Gastrocnemius medialis (tissue), 4 donors: ENCODE results near the gene HRK. TPM values are rescaled to one million over a fixed set of nuclear protein-coding genes. Genes with fewer than 3 reads are reported as not detected.
A peak's percentile ranks its signal among the peaks of the same experiment; 100 is the strongest.
"Not testable (repeated sequence)": the region's sequence is repeated elsewhere in the genome, so short reads cannot be mapped to it uniquely, and the experiment has no call there.

Source experiments
- ATAC-seq, 2 donors: fragments of 150-250 bp; one replicate each; pipeline ENCODE4 v1.9.1; 2016
- DNase-seq, 2 donors: peaks; one replicate each; pipeline ENCODE4 v3.0.0-alpha.2; 2019
- H3K27ac ChIP-seq, 4 donors: fragments of 200-600 bp; sonication (generic); 1 replicate in 1 of 4; 2 replicates in 3 of 4; pipeline ENCODE4 v1.5.1; 2016 to 2018; ENCODE audit warnings: mild to moderate bottlenecking in 2 of 4, moderate library complexity in 1 of 4
- H3K27me3 ChIP-seq, 3 donors: fragments of 200-600 bp; sonication (generic) in 2 of 3; 1 replicate in 1 of 3; 2 replicates in 2 of 3; pipeline versions ENCODE4 v1.5.1 to v1.6.0; 2016 to 2019; ENCODE audit warnings: mild to moderate bottlenecking in 1 of 3, moderate library complexity in 1 of 3
- H3K36me3 ChIP-seq, 2 donors: fragments of 200-600 bp; sonication (generic) in 1 of 2; one replicate each; pipeline ENCODE4 v1.5.1; 2017 to 2018
- H3K4me1 ChIP-seq, 2 donors: fragments of 200-600 bp; sonication (generic) in 1 of 2; one replicate each; pipeline ENCODE4 v1.5.1; 2016 to 2017; ENCODE audit warnings: mild to moderate bottlenecking in 2 of 2
- H3K4me3 ChIP-seq, 4 donors: fragments of 200-600 bp; sonication (generic) in 3 of 4; 1 replicate in 1 of 4; 2 replicates in 3 of 4; pipeline ENCODE4 v1.5.1; 2016 to 2019; ENCODE audit warnings: mild to moderate bottlenecking in 2 of 4
- H3K9me3 ChIP-seq, 3 donors: fragments of 200-600 bp; sonication (generic) in 2 of 3; 1 replicate in 1 of 3; 2 replicates in 2 of 3; pipeline ENCODE4 v1.5.1; 2016 to 2019
- POLR2A ChIP-seq, 2 donors: fragments of 450-650 bp; IDR thresholded peaks; one replicate each; pipeline ENCODE4 v1.6.1; 2017; ENCODE audit warnings: antibody characterized with exemption in 2 of 2, mild to moderate bottlenecking in 2 of 2, moderate library complexity in 2 of 2
- in situ Hi-C, 4 donors: fragments of 200-750 bp; cut with MboI; loops; one replicate each; pipeline versions ENCODE4 v1.15.0 to v1.8.0; 2017; ENCODE audit warnings: low sequenced_read_pairs in 4 of 4
- intact Hi-C: fragments of 100-400 bp; cut with DNase I; formaldehyde crosslinking; loops from one replicate; pipeline ENCODE4 v1.15.1; 2023; ENCODE audit warnings: low total_unique reads
- total RNA-seq, 4 donors: library from RNA; depleted of rRNA; stranded (reverse); fragments of >200 nt; gene quantifications; one replicate each; pipeline versions ENCODE4 v1.1.0 to v1.2.3, GENCODE V29; 2016
- TF ChIP-seq, protein P1 (sequence below), 5 experiments: fragments of 450-650 bp in 3 of 5; fragments of 200-600 bp in 2 of 5; sonication (generic) in 2 of 5; IDR thresholded peaks in 4 of 5; conservative IDR thresholded peaks in 1 of 5; 1 replicate in 4 of 5; 2 replicates in 1 of 5; pipeline ENCODE4 v1.5.1; 2016 to 2019; ENCODE audit warnings: antibody characterized with exemption in 5 of 5, mild to moderate bottlenecking in 3 of 5, moderate library complexity in 3 of 5

The HRK gene
- total RNA-seq, 4 donors from 2014 or later = not detected

DNA sequence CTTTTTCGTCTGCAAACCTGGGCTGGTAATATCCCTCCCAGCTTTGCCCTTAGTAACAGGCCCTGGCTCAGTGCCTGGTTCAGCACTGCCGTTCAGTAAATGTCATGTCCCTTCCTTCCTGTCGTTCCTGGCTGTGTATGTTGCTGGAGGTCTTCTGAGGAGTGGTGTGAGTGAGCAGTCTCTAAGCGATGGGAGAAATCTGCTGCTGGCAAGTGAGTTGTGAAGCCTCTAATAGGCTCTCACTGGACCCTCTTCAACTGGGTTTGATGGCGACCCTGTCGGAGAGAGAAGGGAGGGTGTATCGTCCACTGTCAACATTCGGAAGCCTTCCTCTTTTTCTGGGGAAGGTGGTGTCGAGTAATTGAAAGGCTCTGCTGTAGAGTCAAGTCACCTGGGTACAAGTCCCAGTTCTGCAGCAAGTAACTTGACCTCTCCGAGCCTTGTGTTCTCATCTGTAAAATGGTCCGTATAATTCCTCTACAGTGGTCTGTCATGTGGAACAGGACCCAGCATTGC, 62.8 kb downstream of the HRK start:
- peak; percentile 2 for ATAC-seq
- H3K4me3 ChIP-seq = peak overlapping the region; percentile 63 to 87 (median 76)
- no peaks in the 10 kb centered on the region for H3K36me3 ChIP-seq
- H3K27me3 ChIP-seq = no peaks in the 10 kb centered on the region
- no peak for DNase-seq
- intact Hi-C loops = loop anchor here (2.0 kb wide), 1 partner anchor 102 kb away; no protein-coding TSS in a partner anchor
- no peaks in the 10 kb centered on the region for H3K9me3 ChIP-seq
- H3K27ac ChIP-seq = peak overlapping the region; percentile 83 to 95 (median 92)
- peaks cover 10 to 13% of the 10 kb centered on the region in 2 donors for H3K4me1 ChIP-seq
- in situ Hi-C loops = no loop called here
- TF ChIP-seq, protein P1, sequence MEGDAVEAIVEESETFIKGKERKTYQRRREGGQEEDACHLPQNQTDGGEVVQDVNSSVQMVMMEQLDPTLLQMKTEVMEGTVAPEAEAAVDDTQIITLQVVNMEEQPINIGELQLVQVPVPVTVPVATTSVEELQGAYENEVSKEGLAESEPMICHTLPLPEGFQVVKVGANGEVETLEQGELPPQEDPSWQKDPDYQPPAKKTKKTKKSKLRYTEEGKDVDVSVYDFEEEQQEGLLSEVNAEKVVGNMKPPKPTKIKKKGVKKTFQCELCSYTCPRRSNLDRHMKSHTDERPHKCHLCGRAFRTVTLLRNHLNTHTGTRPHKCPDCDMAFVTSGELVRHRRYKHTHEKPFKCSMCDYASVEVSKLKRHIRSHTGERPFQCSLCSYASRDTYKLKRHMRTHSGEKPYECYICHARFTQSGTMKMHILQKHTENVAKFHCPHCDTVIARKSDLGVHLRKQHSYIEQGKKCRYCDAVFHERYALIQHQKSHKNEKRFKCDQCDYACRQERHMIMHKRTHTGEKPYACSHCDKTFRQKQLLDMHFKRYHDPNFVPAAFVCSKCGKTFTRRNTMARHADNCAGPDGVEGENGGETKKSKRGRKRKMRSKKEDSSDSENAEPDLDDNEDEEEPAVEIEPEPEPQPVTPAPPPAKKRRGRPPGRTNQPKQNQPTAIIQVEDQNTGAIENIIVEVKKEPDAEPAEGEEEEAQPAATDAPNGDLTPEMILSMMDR (IDR thresholded peaks at IDR 0.05 in 4 of 5, conservative IDR thresholded peaks at IDR 0.05 in 1 of 5) = no peak
- no peak for TF ChIP-seq POLR2A (IDR thresholded peaks at IDR 0.05)

GRCh38 chr12:116814766-116815165, 66.5 kb downstream of the HRK start:
- intact Hi-C loops, H3K4me1 ChIP-seq, H3K4me3 ChIP-seq, in situ Hi-C loops, ATAC-seq, H3K27me3 ChIP-seq, DNase-seq, H3K9me3 ChIP-seq, H3K27ac ChIP-seq, H3K36me3 ChIP-seq: not testable (repeated sequence)

GRCh38 chr12:116813271-116814041, 67.8 kb downstream of the HRK start:
- intact Hi-C loops = no loop called here
- H3K27me3 ChIP-seq = no peaks in the 10 kb centered on the region
- in situ Hi-C loops = no loop called here
- peaks cover 5% of the 10 kb centered on the region in 2 donors for H3K4me1 ChIP-seq
- TF ChIP-seq, protein P1 (IDR thresholded peaks at IDR 0.05 in 4 of 5, conservative IDR thresholded peaks at IDR 0.05 in 1 of 5) = no peak
- TF ChIP-seq POLR2A (IDR thresholded peaks at IDR 0.05) = no peak
- ATAC-seq (no peak), DNase-seq (no peak)
- H3K36me3 ChIP-seq = no peaks in the 10 kb centered on the region
- H3K27ac ChIP-seq = no peak overlapping the region
- no peak overlapping the region for H3K4me3 ChIP-seq
- no peaks in the 10 kb centered on the region for H3K9me3 ChIP-seq

DNA sequence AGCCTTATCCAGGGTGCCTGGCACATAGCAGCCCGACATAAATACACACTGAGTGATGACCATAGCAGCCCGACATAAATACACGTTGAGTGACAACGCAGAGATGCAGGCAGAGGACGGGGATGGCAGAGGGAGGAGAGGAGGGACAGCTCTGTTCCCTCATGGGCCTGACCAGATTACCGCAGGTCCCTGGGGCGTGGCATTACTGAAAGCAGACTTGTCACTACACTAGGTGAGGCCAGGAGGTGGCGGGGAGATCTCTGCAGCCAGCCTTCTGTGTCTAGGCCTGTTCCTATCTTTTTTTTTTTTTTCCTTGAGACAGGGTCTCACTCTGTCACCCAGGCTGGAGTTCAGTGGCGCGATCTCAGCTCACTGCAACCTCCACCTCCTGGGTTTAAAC, 69.0 kb downstream of the HRK start:
- ATAC-seq = no peak
- intact Hi-C loops = no loop called here
- H3K27me3 ChIP-seq = no peaks in the 10 kb centered on the region
- H3K36me3 ChIP-seq = no peaks in the 10 kb centered on the region
- H3K4me3 ChIP-seq = no peak overlapping the region
- in situ Hi-C loops = no loop called here
- no peaks in the 10 kb centered on the region for H3K4me1 ChIP-seq
- DNase-seq = no peak
- TF ChIP-seq, protein P1 (IDR thresholded peaks at IDR 0.05 in 4 of 5, conservative IDR thresholded peaks at IDR 0.05 in 1 of 5) = no peak
- TF ChIP-seq POLR2A (IDR thresholded peaks at IDR 0.05) = no peak
- no peaks in the 10 kb centered on the region for H3K9me3 ChIP-seq
- no peak overlapping the region for H3K27ac ChIP-seq
